Testis (tissue), 3 donors: ENCODE results near the gene CCDC33. TPM values are rescaled to one million over a fixed set of nuclear protein-coding genes. Genes with fewer than 3 reads are reported as not detected.

ENCODE experiments used
- DNase-seq: peaks from one replicate; pipeline ENCODE4 v3.0.0-alpha.2; 2019
- H3K27ac ChIP-seq, 2 donors: fragments of 200-600 bp; sonication (generic); one replicate each; pipeline ENCODE4 v1.5.1; 2019
- H3K27me3 ChIP-seq: fragments of 200-600 bp; sonication (generic); one replicate; pipeline ENCODE4 v1.5.1; 2019
- H3K36me3 ChIP-seq: fragments of 200-600 bp; sonication (generic); one replicate; pipeline ENCODE4 v1.5.1; 2017; ENCODE audit warnings: low read depth; ENCODE audit errors: missing control alignments
- H3K4me1 ChIP-seq: fragments of 200-600 bp; sonication (generic); one replicate; pipeline ENCODE4 v1.5.1; 2019
- H3K4me3 ChIP-seq, 2 donors: fragments of 200-600 bp; sonication (generic); one replicate each; pipeline ENCODE4 v1.5.1; 2017 to 2019
- H3K9me3 ChIP-seq: fragments of 200-600 bp; sonication (generic); one replicate; pipeline ENCODE4 v1.5.1; 2017
- POLR2A ChIP-seq: fragments of 450-650 bp; IDR thresholded peaks from one replicate; pipeline ENCODE4 v1.6.1; 2017; ENCODE audit warnings: antibody characterized with exemption, mild to moderate bottlenecking, moderate library complexity
- WGBS, 2 donors: methylation state at CpG; one replicate each; pipeline ENCODE4 v1.1.5; 2018; 5-methylcytosine and 5-hydroxymethylcytosine counted together
- intact Hi-C: fragments of 100-400 bp; cut with DNase I; formaldehyde crosslinking; loops from one replicate; pipeline ENCODE4 v1.15.1; 2023; ENCODE audit warnings: low total_unique reads
- polyA plus RNA-seq: library from polyadenylated mRNA; stranded (reverse); fragments of 350-450 nt; fragmentation: Illumina TruSeq; extraction: RNeasy Lipid Tissue Mini Kit (QIAGEN cat#74804); gene quantifications from one replicate; pipeline ENCODE4 v1.2.3, GENCODE V29; 2014; ENCODE audit warnings: low read depth, low replicate concordance; ENCODE audit not compliant: insufficient read depth
- total RNA-seq, 2 donors: library from RNA; depleted of rRNA; stranded (reverse); fragments of >200 nt; gene quantifications; one replicate each; pipeline ENCODE4 v1.2.3, GENCODE V29; 2016
- TF ChIP-seq, protein P1 (sequence below), 3 experiments: fragments of 450-650 bp in 2 of 3; fragments of 200-600 bp in 1 of 3; sonication (generic) in 1 of 3; IDR thresholded peaks; one replicate each; pipeline ENCODE4 v1.5.1; 2016 to 2019; ENCODE audit warnings: antibody characterized with exemption in 3 of 3, mild to moderate bottlenecking in 2 of 3, moderate library complexity in 1 of 3

CCDC33 gene
- total and polyA plus RNA-seq, 3 donors from 2014 or later, result 11.6 to 41.3 (median 18.5) TPM

DNA sequence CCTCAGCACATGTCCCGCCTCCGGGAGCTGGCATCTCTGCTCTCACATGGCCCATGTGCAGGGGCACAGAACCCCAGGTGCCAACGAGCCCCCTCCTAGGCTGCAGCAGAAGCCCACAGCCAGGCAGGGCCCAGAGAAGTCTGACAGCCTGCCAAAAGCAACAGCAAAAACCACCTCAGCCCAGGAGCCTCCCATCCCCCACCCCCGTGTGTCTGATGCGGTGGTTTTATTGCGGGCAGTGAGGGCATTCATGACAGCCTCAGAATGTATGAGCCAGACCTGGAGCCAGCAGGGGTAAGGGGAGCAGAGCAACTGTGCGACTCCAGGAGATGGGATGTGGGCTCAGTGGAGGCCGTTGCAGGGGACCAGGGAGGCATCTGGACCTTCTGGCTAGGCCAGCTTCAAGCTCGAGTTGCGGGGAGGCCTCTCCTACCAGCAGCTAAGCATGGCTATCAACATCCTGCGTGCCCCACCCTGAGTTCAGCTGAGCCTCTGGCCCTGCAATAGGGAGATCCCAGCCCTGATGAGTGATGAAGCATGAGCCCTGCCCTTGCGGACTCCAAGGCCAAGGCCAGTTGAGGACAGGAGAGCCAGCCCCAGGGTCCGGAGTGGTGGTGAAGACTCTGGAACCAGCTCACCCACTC, 78.8 kb downstream of the CCDC33 start:
- TF ChIP-seq, protein P1, sequence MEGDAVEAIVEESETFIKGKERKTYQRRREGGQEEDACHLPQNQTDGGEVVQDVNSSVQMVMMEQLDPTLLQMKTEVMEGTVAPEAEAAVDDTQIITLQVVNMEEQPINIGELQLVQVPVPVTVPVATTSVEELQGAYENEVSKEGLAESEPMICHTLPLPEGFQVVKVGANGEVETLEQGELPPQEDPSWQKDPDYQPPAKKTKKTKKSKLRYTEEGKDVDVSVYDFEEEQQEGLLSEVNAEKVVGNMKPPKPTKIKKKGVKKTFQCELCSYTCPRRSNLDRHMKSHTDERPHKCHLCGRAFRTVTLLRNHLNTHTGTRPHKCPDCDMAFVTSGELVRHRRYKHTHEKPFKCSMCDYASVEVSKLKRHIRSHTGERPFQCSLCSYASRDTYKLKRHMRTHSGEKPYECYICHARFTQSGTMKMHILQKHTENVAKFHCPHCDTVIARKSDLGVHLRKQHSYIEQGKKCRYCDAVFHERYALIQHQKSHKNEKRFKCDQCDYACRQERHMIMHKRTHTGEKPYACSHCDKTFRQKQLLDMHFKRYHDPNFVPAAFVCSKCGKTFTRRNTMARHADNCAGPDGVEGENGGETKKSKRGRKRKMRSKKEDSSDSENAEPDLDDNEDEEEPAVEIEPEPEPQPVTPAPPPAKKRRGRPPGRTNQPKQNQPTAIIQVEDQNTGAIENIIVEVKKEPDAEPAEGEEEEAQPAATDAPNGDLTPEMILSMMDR (IDR thresholded peaks at IDR 0.05), result no peak
- TF ChIP-seq POLR2A, result no peak
- Histone ChIP-seq H3K4me3 (no peak overlapping the region), H3K9me3 (no peaks in the 10 kb centered on the region), H3K36me3 (no peaks in the 10 kb centered on the region), H3K27me3 (no peaks in the 10 kb centered on the region), H3K4me1 (peaks cover 35% of the 10 kb centered on the region), H3K27ac (no peak overlapping the region)
- intact Hi-C loops, result loop anchor here (5.0 kb wide), 1 partner anchor 188 kb away; no protein-coding TSS in a partner anchor
- WGBS, 2 donors, result 85 to 93% methylated on average over 6 to 13 of the region's 13 CpGs
- no peak for DNase-seq

DNA sequence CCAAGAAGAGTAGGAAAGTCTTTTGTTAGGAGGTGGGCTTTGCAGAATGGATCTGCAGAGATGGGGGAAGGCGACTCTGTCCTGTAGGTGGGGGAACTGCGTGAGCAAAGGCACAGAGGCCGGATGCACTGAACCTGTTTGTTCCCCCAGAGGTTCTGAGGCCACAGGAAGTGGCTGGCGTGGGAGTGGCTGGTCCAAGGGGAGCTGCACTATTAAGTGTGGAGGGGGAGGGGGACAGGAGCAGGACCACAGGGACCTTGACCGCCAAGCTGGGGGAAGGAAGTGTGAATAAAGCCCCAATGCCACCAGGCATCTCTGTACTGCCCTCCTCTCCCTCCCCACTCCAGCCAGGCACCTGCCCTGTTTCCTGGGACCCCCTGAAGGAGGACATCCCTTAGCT, 79.5 kb downstream of the CCDC33 start:
- H3K4me3 ChIP-seq, result no peak overlapping the region
- H3K4me1 ChIP-seq, result peaks cover 41% of the 10 kb centered on the region
- no peak overlapping the region for H3K27ac ChIP-seq
- 59 to 60% methylated on average over 5 of the region's 5 CpGs for whole genome bisulfite sequencing, 2 donors
- no peaks in the 10 kb centered on the region for H3K27me3 ChIP-seq
- no peaks in the 10 kb centered on the region for H3K36me3 ChIP-seq
- no peak for TF ChIP-seq POLR2A
- TF ChIP-seq, protein P1 (IDR thresholded peaks at IDR 0.05), result no peak
- no peak for DNase-seq
- H3K9me3 ChIP-seq, result no peaks in the 10 kb centered on the region
- intact Hi-C loops, result no loop called here

- H3K36me3 ChIP-seq, result no peaks in the 10 kb centered on the region
- intact Hi-C loops, result no loop called here
- 60 to 77% methylated on average over 2 to 13 of the region's 13 CpGs for WGBS, 2 donors
- no peak overlapping the region for H3K4me3 ChIP-seq
- DNase-seq, result no peak
- TF ChIP-seq, protein P1 (IDR thresholded peaks at IDR 0.05), result no peak
- TF ChIP-seq POLR2A, result no peak
- H3K4me1 ChIP-seq, result peaks cover 41% of the 10 kb centered on the region
- H3K27ac ChIP-seq, result no peak overlapping the region
- no peaks in the 10 kb centered on the region for H3K27me3 ChIP-seq
- no peaks in the 10 kb centered on the region for H3K9me3 ChIP-seq
Observed at GRCh38 chr15:74316141-74316540, 80.0 kb downstream of the CCDC33 start.

DNA sequence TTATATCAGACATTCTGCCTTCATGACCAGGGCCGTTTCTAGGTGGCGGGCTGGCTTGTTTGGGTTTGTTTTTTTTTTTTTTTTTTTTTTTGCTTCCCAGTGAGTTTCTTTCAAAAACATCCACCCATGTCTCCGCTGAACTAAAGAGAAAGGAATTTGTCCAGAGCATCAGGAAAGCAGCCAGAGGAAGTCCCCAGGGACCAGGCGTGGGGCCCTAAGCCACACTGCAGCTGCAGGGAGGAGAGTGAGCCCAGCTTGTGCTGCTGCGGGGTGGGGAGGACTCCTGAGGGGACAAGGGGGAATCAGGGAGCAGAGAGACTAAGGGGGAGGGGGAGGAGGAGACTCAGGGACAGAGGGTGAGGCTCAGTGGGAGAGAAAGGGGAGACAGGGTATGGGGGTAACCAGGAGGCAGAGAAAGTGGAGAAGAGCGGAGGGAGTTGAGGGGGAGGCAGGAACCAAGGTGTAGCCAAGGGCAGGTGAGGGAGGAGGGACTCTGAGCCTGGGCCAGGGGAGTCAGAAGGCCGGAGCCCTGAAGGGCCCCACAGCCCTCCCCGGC, 81.8 kb downstream of the CCDC33 start:
- intact Hi-C loops, result no loop called here
- WGBS, 2 donors, result 36 to 39% methylated on average over 7 to 8 of the region's 8 CpGs
- TF ChIP-seq POLR2A, result no peak
- TF ChIP-seq, protein P1 (IDR thresholded peaks at IDR 0.05), result no peak
- DNase-seq, result peak; percentile 84
- Histone ChIP-seq H3K4me3 (no peak overlapping the region), H3K36me3 (no peaks in the 10 kb centered on the region), H3K9me3 (no peaks in the 10 kb centered on the region), H3K27ac (peak overlapping the region; percentile 15 to 79), H3K4me1 (peaks cover 41% of the 10 kb centered on the region), H3K27me3 (no peaks in the 10 kb centered on the region)
